GM19043 (cell line): ENCODE measurements around the gene BAG3.
"Not testable (repeated sequence)": the region's sequence is repeated elsewhere in the genome, so short reads cannot be mapped to it uniquely, and the experiment has no call there.

ENCODE experiments used
- ATAC-seq: cut with Tn5 transposase; IDR thresholded peaks from one replicate; pipeline ENCODE4 v1.9.1; 2021; ENCODE audit warnings: low read depth; ENCODE audit not compliant: unreplicated experiment

The BAG3 gene

DNA sequence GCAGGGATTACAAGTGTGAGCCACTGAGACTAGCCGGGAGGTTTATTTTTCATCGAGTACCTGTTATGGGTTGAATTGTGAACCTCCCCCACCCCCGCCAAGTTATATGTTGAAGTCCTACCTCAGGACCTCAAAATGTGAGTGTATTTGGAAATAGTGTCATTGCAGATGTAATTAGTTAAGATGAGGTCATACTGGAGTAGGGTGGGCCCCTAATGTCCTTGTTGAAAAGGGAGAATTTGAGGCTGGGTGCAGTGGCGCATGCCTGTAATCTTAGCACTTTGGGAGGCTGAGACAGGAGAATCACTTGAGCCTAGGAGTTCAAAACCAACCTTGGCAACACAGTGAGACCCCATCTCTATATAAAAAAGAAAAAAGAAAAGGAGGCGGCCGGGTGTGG, 10.8 kb upstream of the BAG3 start:
- no peak for ATAC-seq

DNA sequence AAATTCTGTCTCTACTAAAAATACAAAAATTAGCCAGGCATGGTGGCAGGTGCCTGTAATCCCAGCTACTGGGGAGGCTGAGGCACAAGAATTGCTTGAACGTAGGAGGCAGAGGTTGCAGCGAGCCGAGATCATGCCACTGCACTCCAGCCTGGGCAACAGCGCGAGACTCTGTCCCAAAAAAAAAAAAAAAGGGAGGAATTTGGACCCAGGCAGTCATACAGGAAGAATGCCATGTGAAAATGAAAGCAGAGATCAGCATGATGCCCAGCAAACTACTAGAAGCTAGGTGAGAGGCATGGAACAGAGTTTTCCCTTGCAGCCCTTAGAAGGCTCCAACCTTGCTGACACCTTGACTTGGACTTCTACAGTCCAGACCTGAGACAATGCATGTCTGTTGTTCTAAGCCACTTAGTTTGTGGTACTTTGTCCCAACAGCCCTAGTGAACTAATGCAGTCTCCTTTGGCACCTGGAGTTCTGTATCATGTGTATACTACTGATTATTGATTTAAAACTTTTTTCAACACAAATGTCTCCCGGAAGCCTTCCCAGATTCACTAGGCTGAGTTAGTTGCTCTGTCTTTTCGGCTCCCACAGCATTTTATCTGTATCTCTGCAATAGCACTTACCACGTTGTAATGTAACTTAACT, 10.2 kb upstream of the BAG3 start:
- no peak for ATAC-seq

DNA sequence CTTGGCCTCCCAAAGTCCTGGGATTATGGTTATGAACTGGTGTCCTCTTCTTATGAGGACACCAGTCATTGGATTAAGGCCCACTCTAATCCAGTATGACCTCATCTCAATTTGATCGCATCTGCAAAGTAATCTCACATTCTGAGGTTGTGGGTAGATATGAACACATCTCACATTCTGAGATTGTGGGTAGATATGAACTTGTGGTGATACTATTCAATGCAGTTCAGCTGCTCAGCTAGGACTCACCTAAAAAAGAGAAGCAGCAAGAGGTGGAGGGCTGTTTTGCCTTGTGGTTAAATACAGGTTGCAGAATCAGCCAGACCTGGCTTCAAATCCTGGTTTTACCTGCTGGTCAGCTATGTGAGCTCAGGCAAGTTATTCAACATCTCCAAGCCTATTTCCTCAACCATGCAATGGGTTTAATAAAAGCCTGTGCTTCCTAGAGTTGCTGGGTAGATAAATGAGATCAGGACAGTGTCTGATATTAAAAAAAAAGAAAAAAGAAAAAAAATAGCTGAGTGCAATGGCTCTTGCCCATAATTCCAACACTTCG, 8.5 kb upstream of the BAG3 start:
- ATAC-seq: no peak

DNA sequence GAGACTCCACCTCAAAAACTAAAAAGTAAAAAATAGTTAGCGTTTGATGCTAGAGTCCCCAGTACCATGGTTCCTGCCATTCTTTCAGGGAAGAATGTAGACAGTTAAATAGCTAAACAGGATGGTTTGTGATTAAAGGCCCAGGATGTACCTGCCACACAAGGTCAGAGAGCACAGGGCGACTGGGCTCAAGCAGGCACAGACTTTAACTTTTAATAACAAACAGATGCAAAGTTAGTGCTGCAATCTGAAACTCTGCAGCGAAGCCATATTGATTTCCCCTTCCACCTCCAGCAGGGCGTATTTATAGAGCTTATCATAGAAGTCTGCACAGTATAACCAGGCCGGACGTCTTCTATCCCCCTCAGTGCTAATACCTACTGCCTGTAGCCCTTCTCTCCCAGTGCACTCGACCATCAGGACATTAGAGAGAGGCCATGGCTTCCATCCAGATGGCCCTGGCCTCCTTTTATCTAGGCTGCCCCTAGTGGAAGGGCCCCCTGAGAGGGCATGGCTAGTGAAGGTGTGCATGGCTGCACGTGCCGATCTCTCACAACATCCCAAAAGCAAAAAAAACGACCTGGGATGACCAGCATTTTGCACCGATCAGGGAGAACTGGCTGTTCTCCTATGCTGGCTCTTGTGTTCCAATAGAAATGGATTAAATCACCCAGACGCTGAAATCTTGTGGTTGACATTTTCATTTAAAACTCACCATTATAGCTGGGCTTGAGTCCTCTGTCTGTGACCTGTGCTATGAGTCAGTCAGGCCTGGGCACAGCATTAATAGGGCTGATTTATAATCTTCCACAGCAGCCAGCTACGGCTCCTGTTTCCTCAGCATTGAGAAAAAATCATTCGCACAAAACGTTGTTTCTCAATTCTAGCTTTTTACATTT, 7.6 kb upstream of the BAG3 start:
- ATAC-seq: no peak

DNA sequence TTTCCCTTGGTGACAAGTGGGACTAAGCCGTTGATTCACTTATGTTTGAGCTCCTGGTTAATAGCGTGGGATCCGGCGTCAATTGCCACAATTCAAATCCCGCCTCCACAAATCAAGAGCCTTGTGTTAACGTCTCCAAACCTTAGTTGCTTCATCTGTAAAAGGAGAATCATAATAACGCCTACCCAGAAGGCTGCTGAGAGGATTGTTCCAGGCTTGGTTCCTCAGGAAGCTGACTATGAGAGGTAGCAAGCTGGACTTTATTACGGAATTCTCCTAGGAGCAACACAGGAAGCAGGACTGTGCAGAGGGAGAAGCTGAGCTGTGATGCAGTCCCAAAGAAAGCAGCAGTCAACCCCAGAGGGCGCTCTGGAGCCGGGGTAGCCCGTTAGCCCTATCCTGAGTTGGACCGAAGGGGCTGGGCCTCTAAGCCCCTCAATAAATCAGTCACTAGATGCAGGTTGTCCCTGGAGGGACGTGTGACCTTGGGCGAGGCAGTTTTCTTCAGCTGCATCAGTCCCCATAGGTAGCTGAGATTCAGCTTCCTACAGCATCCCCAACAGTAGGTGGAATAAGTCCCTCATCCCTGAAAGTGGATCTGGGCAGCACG, 6.9 kb upstream of the BAG3 start:
- ATAC-seq: no peak

DNA sequence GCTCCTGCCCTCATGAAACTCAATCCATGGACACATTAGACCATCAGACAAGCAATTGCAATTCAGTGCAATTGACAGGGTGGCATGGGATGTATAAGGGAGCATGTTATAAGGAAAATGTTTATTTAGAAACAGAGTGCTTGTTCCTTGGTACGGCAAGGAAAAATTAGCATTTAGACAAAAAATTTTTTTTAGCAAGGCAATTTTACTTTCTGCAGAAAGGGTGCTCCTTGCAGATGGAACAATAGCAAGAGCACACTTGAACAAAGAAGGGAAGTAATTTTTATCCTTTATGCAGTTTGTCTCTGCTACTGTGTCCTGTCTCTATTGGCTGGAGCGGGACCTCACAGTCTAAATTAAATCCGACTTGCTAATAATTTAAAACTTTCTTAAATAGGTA, 6.2 kb upstream of the BAG3 start:
- ATAC-seq: no peak

DNA sequence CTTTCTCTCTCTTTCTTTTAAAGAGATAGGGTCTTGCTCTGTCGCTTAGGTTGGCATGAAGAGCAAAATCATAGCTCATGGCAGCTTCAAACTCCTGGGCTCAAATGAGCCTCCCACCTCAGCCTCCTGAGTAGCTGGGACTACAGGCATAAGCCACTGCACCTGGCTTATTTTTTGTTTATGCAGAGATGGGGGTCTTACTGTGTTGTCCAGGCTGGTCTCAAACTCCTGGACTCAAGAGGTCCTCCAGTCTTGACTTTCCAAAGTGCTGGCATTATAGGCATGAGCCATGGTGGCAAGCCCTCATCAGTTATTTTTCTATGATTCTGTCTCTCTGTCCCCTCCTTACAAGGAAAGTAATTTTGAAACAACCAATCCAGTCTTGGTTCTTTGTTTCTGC, 1.1 kb upstream of the BAG3 start:
- ATAC-seq: no peak

DNA sequence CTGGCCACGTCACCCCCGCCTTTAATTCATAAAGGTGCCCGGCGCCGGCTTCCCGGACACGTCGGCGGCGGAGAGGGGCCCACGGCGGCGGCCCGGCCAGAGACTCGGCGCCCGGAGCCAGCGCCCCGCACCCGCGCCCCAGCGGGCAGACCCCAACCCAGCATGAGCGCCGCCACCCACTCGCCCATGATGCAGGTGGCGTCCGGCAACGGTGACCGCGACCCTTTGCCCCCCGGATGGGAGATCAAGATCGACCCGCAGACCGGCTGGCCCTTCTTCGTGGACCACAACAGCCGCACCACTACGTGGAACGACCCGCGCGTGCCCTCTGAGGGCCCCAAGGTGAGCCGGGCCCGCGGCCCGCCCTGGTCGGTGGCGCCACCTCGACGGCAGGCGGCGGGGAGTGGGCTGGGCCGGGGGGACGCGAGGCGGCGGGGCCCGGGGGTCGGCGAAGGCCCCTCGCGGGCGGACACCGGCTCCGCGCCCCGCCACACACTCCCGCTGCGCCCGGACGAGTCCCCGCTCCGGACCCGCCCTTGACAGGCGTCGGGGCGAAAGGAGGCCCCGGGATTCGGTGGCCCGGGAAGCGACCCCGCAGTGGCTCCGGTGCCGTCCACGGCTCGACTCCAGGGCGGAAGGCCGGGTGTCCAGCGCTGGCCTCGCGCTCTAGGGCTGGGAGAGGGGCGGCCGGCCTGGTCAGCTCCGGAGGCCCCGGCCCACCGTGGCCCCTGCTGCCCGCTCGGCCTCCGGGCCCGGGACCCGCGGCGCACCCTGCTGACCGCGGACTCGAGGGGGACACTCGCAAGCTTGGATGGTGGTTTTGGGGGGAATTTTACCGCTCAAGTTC, 557 bp downstream of the BAG3 start:
- ATAC-seq: peak; percentile 33

DNA sequence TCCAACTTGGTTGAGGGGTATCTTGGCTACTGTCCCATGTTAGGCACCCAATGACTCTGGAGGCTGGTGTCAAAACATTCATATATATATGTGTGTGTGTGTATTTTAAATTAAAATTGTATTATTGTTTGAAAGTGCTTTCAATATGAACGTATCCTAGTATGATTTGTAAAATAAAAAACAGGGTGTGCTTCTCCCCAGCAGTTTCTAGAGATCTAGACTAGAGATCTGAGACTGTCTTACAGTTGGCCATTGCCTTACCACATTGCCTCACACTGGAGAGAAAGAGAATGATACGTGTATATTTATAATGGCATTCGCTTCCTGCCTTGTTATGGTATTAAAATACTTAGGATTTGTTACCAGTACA, 1.2 kb downstream of the BAG3 start:
- no peak for ATAC-seq

DNA sequence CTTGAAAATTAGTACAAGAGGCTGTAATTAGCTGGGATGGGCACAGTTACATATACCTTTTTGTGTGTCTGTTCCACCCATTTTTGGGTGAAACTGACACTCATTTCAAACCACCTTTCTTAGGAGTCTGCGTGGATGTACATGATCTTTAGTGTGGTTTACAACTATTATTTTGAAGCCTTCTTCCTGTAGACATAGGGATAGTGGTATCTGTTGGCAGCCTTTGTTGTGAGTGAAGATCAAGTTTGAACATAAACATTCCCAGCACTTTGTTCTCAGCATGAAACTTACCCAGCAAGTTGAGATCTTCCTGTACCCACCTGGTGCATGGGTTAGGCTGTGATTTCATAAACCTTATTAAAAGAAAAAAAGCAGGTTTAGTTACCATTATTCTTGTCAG, 2.0 kb downstream of the BAG3 start:
- no peak for ATAC-seq

DNA sequence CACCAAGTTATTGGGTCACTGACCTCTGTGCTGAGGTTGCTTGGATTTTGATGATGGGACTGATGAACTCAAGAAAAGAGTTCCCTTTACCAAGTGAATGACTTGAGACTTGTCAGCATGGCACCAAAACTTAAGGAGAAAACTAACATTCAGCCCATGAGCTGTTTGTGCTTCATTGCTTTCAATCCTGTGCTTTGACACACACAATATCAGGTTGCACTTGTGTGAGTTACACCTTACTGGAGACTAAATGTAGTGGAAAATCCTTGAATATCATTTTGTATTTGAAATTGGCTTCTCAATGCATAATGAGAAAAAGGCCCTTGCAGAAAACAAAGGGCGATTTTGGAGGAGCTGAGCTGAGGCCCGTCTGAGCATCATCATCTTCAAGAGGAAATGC, 2.7 kb downstream of the BAG3 start:
- no peak for ATAC-seq

DNA sequence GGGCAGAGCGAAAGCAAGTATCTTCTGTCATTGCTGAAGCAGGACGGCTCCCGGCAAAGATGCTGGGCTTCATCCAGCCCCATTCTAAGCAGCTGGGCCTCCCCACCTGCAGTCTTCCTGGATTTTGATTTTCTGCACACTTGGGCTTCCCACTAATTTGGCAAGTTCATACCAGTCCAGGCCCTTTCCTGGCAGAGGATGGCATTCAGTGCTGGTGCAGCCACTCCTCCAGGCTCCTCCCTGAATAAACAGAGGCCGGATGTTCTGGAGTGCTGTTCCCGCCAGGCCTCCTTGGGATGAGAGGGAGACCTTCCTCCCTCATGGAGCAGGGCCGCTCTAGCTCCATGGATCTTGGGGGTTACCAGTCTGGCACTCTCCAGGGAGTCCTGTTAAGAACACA, 3.4 kb downstream of the BAG3 start:
- ATAC-seq: no peak

DNA sequence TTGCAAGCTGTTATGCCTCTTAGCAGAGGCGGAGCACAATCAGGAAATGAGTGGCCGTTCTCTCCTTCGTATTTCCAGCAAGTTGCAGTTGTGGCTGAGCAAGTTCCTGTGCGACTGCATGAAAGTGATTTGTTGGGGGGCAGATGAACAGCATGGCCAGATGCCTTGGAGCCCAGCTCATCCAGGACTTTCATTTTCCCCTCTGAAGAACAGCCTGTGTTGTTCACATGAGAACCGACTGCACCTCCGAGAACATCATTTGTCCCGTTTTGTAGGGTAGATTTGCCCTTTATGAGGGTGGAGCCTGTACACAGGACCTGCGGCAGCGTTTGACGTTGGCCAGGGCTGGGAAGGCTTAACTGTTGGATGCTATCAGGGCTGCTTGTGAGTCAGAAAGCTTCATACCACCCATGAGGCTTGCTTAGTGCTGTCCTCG, 4.4 kb downstream of the BAG3 start:
- ATAC-seq: no peak

DNA sequence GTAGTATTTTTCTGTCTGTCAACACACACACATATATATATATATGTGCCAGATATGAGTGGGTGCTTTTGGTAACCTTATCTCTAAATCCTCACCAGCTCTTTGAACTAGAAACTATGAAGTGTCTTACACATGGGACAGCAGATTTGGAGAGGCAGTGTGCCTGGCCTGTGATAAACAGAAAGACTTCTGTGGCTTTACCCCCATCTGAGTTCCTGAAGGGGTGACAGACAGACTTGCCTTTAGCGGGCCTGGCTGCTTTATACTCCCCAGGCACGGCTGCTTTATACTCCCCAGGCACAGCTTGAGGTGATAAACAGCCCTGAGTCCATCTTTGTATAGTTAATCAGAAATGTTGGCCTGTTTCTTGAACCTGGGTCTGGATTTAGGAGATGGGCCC, 5.6 kb downstream of the BAG3 start:
- no peak for ATAC-seq

DNA sequence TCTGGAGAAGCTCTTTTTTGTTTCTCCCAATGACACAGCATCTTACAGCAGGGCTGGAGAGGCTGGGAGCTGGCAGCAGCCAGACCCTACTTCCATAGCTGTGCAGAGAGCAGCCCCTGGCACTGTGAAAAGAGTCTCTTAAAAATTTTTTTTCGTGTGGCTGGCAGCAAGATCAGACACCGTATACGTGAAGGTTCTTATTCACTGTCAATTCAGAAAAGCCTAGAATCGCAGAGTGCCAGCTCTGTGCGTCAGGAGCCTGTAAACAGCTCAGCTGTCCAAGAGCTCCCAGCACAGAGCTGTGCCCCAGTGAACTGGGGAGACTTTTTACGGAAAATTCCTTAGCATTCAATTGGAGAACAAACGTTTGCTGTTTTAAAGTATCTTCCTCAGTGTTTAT, 6.5 kb downstream of the BAG3 start:
- no peak for ATAC-seq

DNA sequence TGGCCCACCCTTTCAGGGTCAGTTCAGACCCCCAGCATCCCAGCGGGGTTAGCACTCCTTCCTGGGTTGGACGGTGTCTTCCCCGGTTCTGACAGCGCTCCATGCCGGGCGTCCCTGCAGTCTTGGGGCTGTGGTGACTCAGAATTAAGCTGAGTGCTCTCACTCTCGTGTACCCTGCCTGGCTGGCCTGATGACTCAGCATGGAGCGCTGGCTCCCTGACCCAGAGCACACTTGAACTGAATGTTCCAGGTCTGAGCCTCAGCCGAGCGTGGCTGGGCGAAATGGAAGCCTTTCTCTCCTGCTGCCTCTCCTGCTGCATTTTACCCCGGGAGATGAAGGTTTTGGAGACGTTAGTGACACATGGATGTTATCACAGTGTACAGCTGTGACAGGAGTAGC, 7.1 kb downstream of the BAG3 start:
- ATAC-seq: no peak

DNA sequence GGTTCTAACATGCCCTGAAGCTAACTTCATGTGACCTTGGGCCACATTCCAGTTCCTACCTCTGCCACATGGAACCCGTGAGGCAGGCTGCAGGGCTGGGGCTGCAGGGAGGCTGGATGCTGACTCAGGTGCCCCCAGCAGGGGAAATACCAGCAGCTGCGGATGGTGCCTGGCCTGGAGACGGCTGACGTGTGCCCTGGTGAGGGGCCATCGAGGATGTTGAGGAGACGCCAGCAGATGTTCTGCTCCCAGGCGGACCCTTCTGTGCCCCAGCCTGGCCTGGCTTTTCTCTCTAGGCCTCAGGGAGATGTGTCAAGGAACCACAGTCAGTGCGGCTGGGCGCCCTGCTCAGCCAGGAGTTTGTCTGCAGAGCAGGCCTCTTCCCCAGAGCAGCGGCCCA, 8.8 kb downstream of the BAG3 start:
- ATAC-seq: no peak

DNA sequence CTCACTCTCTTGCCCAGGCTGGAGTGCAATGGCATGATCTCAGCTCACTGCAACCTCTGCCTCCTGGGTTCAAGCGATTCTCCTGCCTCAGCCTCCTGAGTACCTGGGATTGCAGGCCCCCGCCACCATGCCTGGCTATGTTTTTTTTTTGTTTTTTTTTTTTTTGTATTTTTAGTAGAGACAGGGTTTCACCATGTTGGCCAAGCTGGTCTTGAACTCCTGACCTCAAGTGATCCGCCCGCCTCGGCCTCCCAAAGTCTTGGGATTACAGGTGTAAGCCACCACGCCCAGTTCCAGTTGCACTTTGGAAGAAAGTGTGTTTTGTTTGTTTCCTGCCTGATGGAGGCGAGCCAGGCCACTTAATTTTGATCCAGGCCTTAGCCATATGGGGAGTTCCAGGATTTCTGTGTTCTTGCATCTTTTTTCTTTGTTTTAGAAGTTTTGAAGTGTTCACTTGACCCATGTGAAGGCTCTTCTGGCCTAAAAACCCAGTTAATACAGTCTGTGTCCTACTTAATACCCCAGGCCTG, 11.0 kb downstream of the BAG3 start:
- not testable (repeated sequence) for ATAC-seq

DNA sequence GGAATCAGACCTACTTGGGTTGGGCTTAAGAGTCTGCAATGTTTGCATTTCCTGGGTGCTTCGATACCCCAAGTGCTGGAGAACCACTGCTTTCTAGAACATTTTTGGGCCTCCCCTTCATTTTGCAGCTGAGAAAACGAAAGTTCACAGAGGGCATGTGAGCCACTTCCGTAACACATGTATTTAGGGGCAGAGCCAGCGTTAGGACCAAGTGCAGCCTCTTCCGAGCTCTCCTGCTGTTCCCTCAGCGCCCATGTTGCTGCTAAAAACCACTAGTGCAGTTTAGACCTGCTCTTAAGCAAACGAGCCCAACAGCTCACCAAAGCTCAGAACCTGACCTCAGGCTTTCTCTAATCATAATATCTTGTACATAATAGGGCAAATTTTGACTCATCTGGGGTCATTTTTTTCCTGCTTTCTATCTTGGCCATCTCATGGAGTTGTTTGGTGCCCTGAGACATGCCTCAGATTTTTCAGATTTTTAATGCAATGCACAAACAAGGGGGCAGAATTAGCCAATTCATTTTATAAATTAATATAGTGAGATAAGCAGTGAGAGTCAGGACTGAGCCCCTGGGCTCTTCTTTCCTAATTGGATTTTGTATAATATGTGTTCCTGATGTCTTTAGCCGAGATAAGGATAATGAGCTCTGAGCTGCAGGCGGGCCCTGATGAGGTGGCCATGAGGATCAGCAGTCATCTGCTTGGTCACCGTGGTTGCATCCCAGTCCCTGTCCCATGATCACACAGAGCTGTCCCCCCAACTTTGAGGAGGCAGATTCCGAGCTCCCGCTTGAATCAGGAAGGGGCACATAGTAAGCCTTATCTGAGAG, 12.9 kb downstream of the BAG3 start:
- ATAC-seq: no peak
